Activated T-cell treated with anti-CD3 and anti-CD28 coated beads, Interleukin-2, amount 50 U/mL, for 4 hours (primary cell): ENCODE data around the gene SPATA31A1. TPM values are rescaled to one million over a fixed set of nuclear protein-coding genes. Genes with fewer than 3 reads are reported as not detected.
"Not testable (repeated sequence)": the region's sequence is repeated elsewhere in the genome, so short reads cannot be mapped to it uniquely, and the experiment has no call there.

Experiments used
- ATAC-seq, 2 donors: fragments of 200-7000 bp; cut with Tn5 transposase; one replicate each; pipeline ENCODE4 v1.10.0; 2021
- DNase-seq: peaks from one replicate; pipeline ENCODE4 v3.0.0-alpha.2; 2020
- H3K27me3 Mint-ChIP-seq: one replicate; pipeline ENCODE4 v1.8.0; 2021; ENCODE audit warnings: low read depth, mixed read lengths
- H3K36me3 Mint-ChIP-seq: one replicate; pipeline ENCODE4 v1.8.0; 2022; ENCODE audit warnings: mixed read lengths; ENCODE audit not compliant: insufficient read depth
- H3K4me1 Mint-ChIP-seq: one replicate; pipeline ENCODE4 v1.8.0; 2021; ENCODE audit warnings: low read depth, mixed read lengths
- H3K4me3 Mint-ChIP-seq: one replicate; pipeline ENCODE4 v1.8.0; 2021; ENCODE audit warnings: mild to moderate bottlenecking, moderate library complexity, mixed read lengths
- H3K9me3 Mint-ChIP-seq: one replicate; pipeline ENCODE4 v1.8.0; 2021; ENCODE audit warnings: mixed read lengths
- total RNA-seq, 3 donors: library from RNA; stranded (reverse); gene quantifications; one replicate each; pipeline ENCODE4 v1.2.1, GENCODE V29; 2021

The SPATA31A1 gene
- not detected for total RNA-seq

GRCh38 chr9:39355369-39355768 lies at the start of gene SPATA31A1:
TSS of gene SPATA31A1 (plus strand) at chr9:39355669. CDS start at chr9:39355731, 62 bp downstream.
- not testable (repeated sequence) for H3K4me1 Mint-ChIP-seq, H3K36me3 Mint-ChIP-seq, H3K27me3 Mint-ChIP-seq, H3K4me3 Mint-ChIP-seq, ATAC-seq, DNase-seq, H3K9me3 Mint-ChIP-seq

GRCh38 chr9:39407261-39408204 lies 52.1 kb downstream of the SPATA31A1 start:
- H3K9me3 Mint-ChIP-seq, H3K27me3 Mint-ChIP-seq, ATAC-seq, H3K4me3 Mint-ChIP-seq, H3K4me1 Mint-ChIP-seq, DNase-seq, H3K36me3 Mint-ChIP-seq: not testable (repeated sequence)

- not testable (repeated sequence) for H3K4me3 Mint-ChIP-seq
These were observed 55.9 kb downstream of the SPATA31A1 start for GRCh38 chr9:39411254-39411940.

More at GRCh38 chr9:39411254-39411940, 55.9 kb downstream of the SPATA31A1 start:
- DNase-seq, H3K4me1 Mint-ChIP-seq, H3K9me3 Mint-ChIP-seq, H3K27me3 Mint-ChIP-seq, H3K36me3 Mint-ChIP-seq, ATAC-seq: not testable (repeated sequence)

Other genes with a start within 250 kb of the SPATA31A1 start
- not detected for gene CNTNAP3, start 67.5 kb upstream of the SPATA31A1 start, total RNA-seq